IPS-18c (cell line): ENCODE measurements around the gene ADPRM.
A peak's percentile ranks its signal among the peaks of the same experiment; 100 is the strongest.
"Not testable (repeated sequence)": the region's sequence is repeated elsewhere in the genome, so short reads cannot be mapped to it uniquely, and the experiment has no call there.

Experiments used
- H3K4me3 ChIP-seq: 2 replicates; pipeline ENCODE4 v1.7.0; 2013; ENCODE audit warnings: low read depth, mild to moderate bottlenecking, low read length, moderate library complexity; ENCODE audit not compliant: insufficient read depth
- H3K9me3 ChIP-seq: one replicate; pipeline ENCODE4 v1.6.1; 2013; ENCODE audit warnings: mild to moderate bottlenecking, low read length, moderate library complexity; ENCODE audit not compliant: control insufficient read depth, insufficient read depth

Gene ADPRM

GRCh38 chr17:10683853-10684252 is 13.5 kb upstream of the ADPRM start:
- Histone ChIP-seq H3K9me3 (no peaks in the 10 kb centered on the region), H3K4me3 (no peak overlapping the region)

DNA sequence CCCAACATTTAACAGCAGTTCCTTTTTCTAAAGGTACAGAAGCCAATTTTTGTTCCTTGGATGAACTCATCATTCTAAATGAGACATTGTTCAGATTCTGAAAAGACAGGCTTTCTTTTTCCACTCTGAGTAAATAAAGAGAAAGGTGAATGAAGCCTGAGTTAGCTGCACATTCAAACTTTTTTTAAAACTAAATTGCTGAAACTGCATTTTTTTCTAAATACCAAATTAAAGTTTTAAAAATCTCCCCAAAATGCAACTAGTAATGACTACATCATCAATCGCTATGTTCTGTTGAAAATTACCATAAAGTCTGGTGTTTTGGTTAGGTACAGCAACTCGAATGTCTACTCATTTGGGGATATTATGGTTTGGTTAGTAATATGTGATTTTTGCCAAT is 9.9 kb upstream of the ADPRM start:
- Histone ChIP-seq H3K4me3 (no peak overlapping the region), H3K9me3 (no peaks in the 10 kb centered on the region)

DNA sequence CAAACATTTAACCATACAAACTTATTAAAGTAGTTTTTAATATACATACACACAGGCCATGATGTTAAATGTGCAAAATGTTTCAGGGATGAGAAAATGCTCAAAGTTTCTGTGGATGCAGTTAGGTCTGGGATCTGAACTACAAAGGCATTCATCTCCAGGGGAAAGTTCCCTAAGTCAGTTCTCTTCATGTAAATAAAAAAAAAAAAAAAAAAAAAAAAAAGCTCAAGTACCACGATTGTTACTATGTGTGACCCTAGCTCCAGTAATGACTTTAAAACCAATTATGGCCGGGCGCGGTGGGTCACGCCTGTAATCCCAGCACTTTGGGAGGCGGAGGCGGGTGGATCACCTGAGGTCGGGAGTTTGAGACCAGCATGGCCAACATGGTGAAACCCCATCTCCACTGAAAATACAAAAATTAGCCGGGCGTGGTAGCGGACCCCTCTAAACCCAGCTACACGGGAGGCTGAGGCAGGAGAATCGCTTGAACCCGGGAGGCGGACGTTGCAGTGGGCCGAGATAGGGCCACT is 1.5 kb upstream of the ADPRM start:
- peak overlapping the region; percentile 80; the same call in 1 of the 2 replicates for H3K4me3 ChIP-seq
- H3K9me3 ChIP-seq = not testable (repeated sequence)

DNA sequence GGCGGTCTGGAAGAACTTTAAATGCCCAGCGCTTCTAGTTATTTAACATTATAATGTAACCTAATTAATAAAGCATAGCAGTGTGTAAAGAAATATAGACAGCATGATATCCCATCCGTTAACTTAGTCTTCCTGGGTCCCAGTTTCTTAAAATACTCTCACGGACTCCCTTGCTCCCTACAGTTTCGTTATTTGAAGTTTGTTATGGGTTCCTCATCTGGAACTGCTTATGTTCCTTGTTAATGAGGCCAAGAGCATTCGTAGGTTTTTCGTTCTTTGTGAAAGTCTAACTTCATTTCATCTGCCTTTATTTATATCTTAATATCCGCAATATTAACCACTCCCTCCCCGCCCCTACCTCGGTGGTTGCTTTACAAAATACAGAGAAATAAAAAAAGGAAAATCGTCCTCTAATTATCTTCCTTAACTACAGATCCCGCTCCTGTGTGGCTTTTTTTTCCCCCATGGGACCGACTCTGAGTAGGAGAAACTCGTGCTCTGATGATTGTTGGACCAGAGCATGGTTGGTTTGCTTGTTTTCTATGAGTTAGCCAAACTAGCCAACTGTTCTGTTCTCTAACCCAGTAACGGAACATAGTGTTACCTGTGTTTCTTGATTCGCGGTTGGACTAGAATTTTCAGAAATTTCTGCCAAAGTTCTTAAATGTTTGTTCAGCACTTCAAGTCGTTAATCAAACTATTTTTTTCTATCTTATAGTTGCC is 863 bp downstream of the ADPRM start:
- H3K9me3 ChIP-seq = no peaks in the 10 kb centered on the region
- peak overlapping the region; percentile 80 for H3K4me3 ChIP-seq

DNA sequence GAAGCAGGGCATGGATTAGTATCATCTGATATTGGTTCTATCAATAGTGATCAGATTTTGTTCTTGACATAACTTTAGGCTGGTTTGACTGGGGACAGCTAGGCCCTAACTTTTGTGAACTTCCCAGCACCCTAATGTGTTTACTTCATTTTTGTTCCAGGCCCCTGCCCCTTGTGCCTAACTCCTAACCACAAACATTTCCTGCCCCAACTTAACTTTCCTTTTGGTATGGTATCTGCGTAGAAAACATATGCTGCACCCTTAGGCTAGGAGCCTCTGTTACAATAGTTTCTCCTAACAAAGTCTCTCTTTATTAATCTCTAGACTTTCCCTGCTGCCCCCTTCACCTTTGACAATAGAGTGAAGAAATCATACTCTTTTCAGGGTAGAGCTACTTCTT is 2.5 kb downstream of the ADPRM start:
- no peak overlapping the region for H3K4me3 ChIP-seq
- no peaks in the 10 kb centered on the region for H3K9me3 ChIP-seq

DNA sequence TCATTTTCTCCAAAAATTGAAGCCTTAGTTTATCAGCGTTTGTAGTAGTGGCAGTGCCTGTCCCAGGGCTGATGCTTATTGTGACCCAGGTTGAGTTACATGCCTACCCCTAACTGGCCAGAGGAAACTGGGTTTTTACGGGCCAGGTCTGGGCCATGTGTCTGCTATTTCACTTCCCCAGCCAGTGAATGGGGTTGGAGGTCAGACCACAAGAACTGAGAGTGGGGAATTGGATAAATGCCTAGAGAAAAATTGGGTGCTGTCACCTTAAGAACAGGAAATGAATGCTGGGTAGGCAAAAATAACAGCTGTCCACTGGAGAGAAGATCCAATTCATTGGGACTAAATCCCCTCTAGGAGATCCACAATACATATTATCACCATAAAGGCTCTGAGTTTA is 5.2 kb downstream of the ADPRM start:
- H3K4me3 ChIP-seq = no peak overlapping the region

GRCh38 chr17:10705727-10706126 is 8.3 kb downstream of the ADPRM start:
- H3K9me3 ChIP-seq = no peaks in the 10 kb centered on the region
- no peak overlapping the region for H3K4me3 ChIP-seq

More for the DNA sequence above, 5.2 kb downstream of the ADPRM start:
- H3K9me3 ChIP-seq = no peaks in the 10 kb centered on the region

DNA sequence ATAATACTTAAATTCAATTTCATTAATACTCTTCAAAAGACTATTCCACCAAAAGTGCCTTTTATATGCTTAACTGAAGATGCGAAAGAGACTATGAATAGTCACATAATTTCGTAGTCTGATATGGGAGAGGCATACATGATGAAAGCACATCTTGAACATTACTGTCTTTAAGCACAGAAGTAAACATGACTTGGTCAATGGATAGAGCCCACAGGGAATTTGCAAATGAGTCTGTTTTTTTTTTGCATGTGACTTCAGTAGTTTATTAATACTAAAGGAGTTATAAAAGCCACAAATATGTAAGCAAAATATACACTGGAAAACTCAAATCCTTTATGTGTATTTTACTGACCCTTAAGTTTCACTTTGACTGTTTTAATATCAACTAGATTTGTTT is 15.9 kb downstream of the ADPRM start:
- no peak overlapping the region for H3K4me3 ChIP-seq
- H3K9me3 ChIP-seq = no peaks in the 10 kb centered on the region

GRCh38 chr17:10716218-10716617 is 18.8 kb downstream of the ADPRM start:
- Histone ChIP-seq H3K4me3 (no peak overlapping the region), H3K9me3 (no peaks in the 10 kb centered on the region)

DNA sequence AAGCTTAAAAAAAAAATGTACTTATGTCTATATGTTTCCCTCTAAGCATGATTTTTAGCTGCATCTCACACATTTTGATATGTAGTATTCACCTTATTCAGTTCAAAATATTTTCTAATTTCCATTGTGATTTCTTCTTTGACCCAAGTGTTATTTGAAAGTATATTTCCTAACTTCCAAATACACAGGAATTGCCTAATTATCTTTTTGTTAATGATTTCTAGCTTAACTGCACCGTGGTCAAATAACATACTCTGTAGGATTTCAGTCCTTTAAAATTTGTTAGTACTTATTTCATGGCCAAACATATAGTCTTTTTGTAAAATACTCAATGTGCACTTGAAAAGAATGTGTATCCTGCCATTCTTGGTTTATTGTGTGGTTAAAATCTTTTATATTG is 21.2 kb downstream of the ADPRM start:
- no peak overlapping the region for H3K4me3 ChIP-seq
- H3K9me3 ChIP-seq = no peaks in the 10 kb centered on the region

DNA sequence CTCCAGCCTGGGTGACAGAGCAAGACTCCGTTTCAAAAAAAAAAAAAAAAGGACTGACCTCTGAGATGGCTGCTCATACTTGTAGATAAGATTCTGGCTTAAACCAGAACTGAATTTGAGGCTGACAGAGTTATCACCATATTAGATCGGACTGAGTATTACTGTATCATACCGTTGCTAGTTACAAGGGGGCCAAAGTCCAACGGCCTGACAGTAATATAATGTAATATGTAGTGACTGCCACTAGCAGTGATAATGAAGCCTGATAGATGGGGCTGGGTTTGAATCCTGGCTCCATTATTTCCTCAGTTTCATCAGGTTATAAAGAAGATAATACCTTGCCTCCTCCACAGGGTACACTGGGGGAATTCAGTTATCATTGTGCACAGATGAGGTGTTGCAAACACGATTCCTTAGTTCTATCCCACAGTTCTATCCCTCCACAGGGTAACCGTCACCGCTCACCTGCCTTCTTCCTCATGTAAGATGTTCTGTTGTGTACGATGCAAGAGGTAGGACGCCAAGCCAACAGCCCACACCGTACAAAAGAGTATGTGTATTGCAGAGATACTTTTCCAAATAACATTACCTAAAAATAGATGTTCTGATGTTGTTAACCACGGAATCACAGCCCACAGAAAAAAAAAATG is 27.3 kb downstream of the ADPRM start:
- H3K9me3 ChIP-seq = no peaks in the 10 kb centered on the region

GRCh38 chr17:10725262-10725661 is 27.9 kb downstream of the ADPRM start:
- Histone ChIP-seq H3K4me3 (no peak overlapping the region), H3K9me3 (no peaks in the 10 kb centered on the region)

More for the DNA sequence above, 27.3 kb downstream of the ADPRM start:
- no peak overlapping the region for H3K4me3 ChIP-seq

GRCh38 chr17:10726196-10726595 is 28.8 kb downstream of the ADPRM start:
- H3K4me3 ChIP-seq = no peak overlapping the region
- H3K9me3 ChIP-seq = no peaks in the 10 kb centered on the region

DNA sequence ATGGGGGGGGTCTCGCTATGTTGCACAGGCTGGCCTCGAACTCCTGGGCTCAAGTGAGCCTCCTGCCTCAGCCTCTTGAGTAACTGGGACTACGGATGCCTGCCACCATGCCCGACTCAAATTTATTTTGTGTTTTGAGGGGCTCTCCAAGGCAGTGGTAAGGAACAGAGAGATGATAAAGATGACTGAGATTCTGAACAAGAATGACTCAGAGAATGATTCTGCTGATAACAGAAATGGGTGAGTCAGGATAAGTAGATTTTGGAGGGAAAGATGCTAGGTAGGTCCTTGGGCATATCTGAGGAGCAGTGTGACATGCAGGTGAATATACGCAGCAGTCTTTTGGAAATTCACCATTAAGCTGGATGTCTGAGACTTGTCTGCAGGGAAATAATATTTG is 29.8 kb downstream of the ADPRM start:
- no peaks in the 10 kb centered on the region for H3K9me3 ChIP-seq
- no peak overlapping the region for H3K4me3 ChIP-seq

DNA sequence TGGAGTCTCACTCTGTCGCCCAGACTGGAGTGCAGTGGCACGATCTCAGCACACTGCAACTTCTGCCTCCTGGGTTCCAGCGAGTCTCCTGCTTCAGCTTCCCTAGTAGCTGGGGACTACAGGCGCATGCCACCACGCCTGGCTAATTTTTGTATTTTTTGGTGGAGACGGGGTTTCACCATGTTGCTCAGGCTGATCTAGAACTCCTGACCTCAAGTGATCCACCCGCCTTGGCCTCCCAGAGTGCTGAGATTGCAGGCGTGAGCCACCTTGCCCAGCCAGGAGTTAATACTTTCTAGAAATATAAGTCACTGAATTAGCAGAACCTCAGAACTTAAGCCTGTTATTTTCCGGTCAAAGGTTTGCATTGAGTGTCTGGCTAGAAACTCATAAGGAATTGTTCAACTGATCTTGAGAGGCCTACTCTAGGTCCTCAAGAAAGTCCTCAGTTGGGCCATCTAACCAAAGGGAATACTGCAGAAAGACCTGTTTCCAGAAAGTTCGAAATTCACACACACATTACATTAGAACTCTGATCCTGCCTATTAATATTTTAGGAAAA is 31.0 kb downstream of the ADPRM start:
- Histone ChIP-seq H3K4me3 (no peak overlapping the region), H3K9me3 (no peaks in the 10 kb centered on the region)

GRCh38 chr17:10729334-10730193 is 32.2 kb downstream of the ADPRM start, which contains the start of gene TMEM220:
Gene TMEM220, minus strand, starts transcription at chr17:10730023. Its CDS starts 172 bp downstream, at chr17:10729851.
- peak within 1 kb of the TSS; percentile 74 for H3K4me3 ChIP-seq
- no peaks in the 10 kb centered on the region for H3K9me3 ChIP-seq

GRCh38 chr17:10730247-10730646 is 32.9 kb downstream of the ADPRM start:
- H3K4me3 ChIP-seq = peak overlapping the region; percentile 74
- not testable (repeated sequence) for H3K9me3 ChIP-seq
